BJ (cell line): ENCODE data around the gene STAU1. TPM values are rescaled to one million over a fixed set of nuclear protein-coding genes. Genes with fewer than 3 reads are reported as not detected.

Experiments used
- CTCF ChIA-PET: fragments of 350-600 bp; formaldehyde crosslinking; extraction: SDS; loops from one replicate; lab custom pipeline; 2021; ENCODE audit warnings: antibody characterized with exemption, inconsistent platforms; lab: Yijun Ruan, JAX
- POLR2A ChIA-PET: fragments of 300-600 bp; sonication (Branson Sonifier 250); formaldehyde crosslinking; extraction: SDS; loops from one replicate; lab custom pipeline; 2021; ENCODE audit warnings: antibody characterized with exemption; lab: Charles Lee
- DNase-seq: peaks from one replicate; pipeline ENCODE4 v3.0.0-alpha.2; 2011; ENCODE audit warnings: low read depth
- H3K27me3 ChIP-seq: 2 replicates; pipeline ENCODE4 v1.6.0; 2011; ENCODE audit warnings: low read length; ENCODE audit not compliant: control insufficient read depth, insufficient read depth
- H3K36me3 ChIP-seq: 2 replicates; pipeline ENCODE4 v1.5.1; 2011; ENCODE audit warnings: low read length; ENCODE audit not compliant: control insufficient read depth, insufficient read depth
- H3K4me3 ChIP-seq: 2 replicates; pipeline ENCODE4 v1.5.1; 2011; ENCODE audit warnings: low read depth, mild to moderate bottlenecking, control low read depth, low read length
- CTCF ChIP-seq: IDR thresholded peaks from 2 replicates; pipeline ENCODE4 v1.5.1; 2011; ENCODE audit warnings: low read depth, mild to moderate bottlenecking, control low read depth, inconsistent platforms, low read length, moderate library complexity; ENCODE audit not compliant: insufficient read depth
- polyA plus RNA-seq: library from polyadenylated mRNA; depleted of rRNA; stranded (reverse); fragments of >200 nt; gene quantifications from 2 replicates; pipeline ENCODE4 v1.2.3, GENCODE V29; 2011

Gene STAU1
- polyA plus RNA-seq, 1 experiment = 49.3 TPM

GRCh38 chr20:49160057-49160929, 27.8 kb downstream of the STAU1 start:
- H3K27me3 ChIP-seq = no peaks in the 10 kb centered on the region
- ChIA-PET CTCF (interaction anchor here (0.6 to 1.3 kb wide), 3 partner anchors 11 to 58 kb away, joined by 3 read pairs; no protein-coding TSS in a partner anchor), POLR2A (no interaction called here)
- no peak overlapping the region for H3K4me3 ChIP-seq
- H3K36me3 ChIP-seq = peaks cover 4% of the 10 kb centered on the region
- TF ChIP-seq CTCF = no peak
- DNase-seq = no peak

- no peaks in the 10 kb centered on the region for H3K27me3 ChIP-seq
- no peak overlapping the region for H3K4me3 ChIP-seq
- POLR2A ChIA-PET = no interaction called here
- peaks cover 2% of the 10 kb centered on the region for H3K36me3 ChIP-seq
- CTCF ChIA-PET = interaction anchor here (1.3 to 2.2 kb wide), 2 partner anchors 10 to 11 kb away, joined by 3 to 5 read pairs; no protein-coding TSS in a partner anchor
- no peak for DNase-seq
- TF ChIP-seq CTCF = no peak
Measured at GRCh38 chr20:49157146-49157545, 31.0 kb downstream of the STAU1 start.

GRCh38 chr20:49156481-49156880, 31.7 kb downstream of the STAU1 start:
- Histone ChIP-seq H3K4me3 (no peak overlapping the region), H3K36me3 (peaks cover 2% of the 10 kb centered on the region), H3K27me3 (no peaks in the 10 kb centered on the region)
- no peak for DNase-seq
- no peak for TF ChIP-seq CTCF
- ChIA-PET POLR2A (no interaction called here), CTCF (interaction anchor here (1.3 to 2.2 kb wide), 2 partner anchors 10 kb away, joined by 3 to 5 read pairs; no protein-coding TSS in a partner anchor)

- Histone ChIP-seq H3K36me3 (peaks cover 10% of the 10 kb centered on the region), H3K4me3 (no peak overlapping the region), H3K27me3 (no peaks in the 10 kb centered on the region)
- ChIA-PET POLR2A (no interaction called here), CTCF (interaction anchor here (2.6 kb wide), 1 partner anchor 65 kb away, joined by 16 read pairs; no protein-coding TSS in a partner anchor)
- no peak for TF ChIP-seq CTCF
- DNase-seq = no peak
Measured at GRCh38 chr20:49151436-49151835, 36.7 kb downstream of the STAU1 start.
